RWPE2 (cell line): ENCODE measurements around the gene PTCD1.

Experiments
- ATAC-seq: fragments of 200-7000 bp; cut with Tn5 transposase; 3 replicates; pipeline ENCODE4 v1.9.1; 2021; ENCODE audit warnings: low read depth
- DNase-seq: peaks from one replicate; pipeline ENCODE4 v3.0.0-alpha.2; 2020; ENCODE audit warnings: low spot score
- H3K27ac ChIP-seq: fragments of 450-650 bp; 2 replicates; pipeline ENCODE4 v1.5.1; 2017; ENCODE audit warnings: mild to moderate bottlenecking; ENCODE audit not compliant: poor library complexity, severe bottlenecking
- H3K27me3 ChIP-seq: fragments of 250-450 bp; sonication (Bioruptor Pico); 2 replicates; pipeline ENCODE4 v1.5.1; 2021; ENCODE audit warnings: mild to moderate bottlenecking, moderate library complexity; ENCODE audit not compliant: insufficient read depth, poor library complexity, severe bottlenecking
- H3K36me3 ChIP-seq: fragments of 250-450 bp; sonication (Bioruptor Pico); 2 replicates; pipeline ENCODE4 v1.5.1; 2020; ENCODE audit warnings: low read depth, mild to moderate bottlenecking, moderate library complexity
- H3K4me1 ChIP-seq: fragments of 250-450 bp; sonication (Bioruptor Pico); 2 replicates; pipeline ENCODE4 v1.5.1; 2021; ENCODE audit warnings: mild to moderate bottlenecking, moderate library complexity; ENCODE audit not compliant: insufficient read depth, poor library complexity, severe bottlenecking
- H3K4me3 ChIP-seq: fragments of 250-450 bp; sonication (Bioruptor Pico); 2 replicates; pipeline ENCODE4 v1.5.1; 2021; ENCODE audit warnings: mild to moderate bottlenecking, moderate library complexity; ENCODE audit not compliant: severe bottlenecking
- H3K9me3 ChIP-seq: fragments of 250-450 bp; sonication (Bioruptor Pico); 2 replicates; pipeline ENCODE4 v1.5.1; 2021; ENCODE audit warnings: mild to moderate bottlenecking, moderate library complexity; ENCODE audit not compliant: severe bottlenecking
- CTCF ChIP-seq: fragments of 450-650 bp; IDR thresholded peaks from one replicate; pipeline ENCODE4 v1.5.1; 2017; ENCODE audit warnings: mild to moderate bottlenecking, moderate library complexity; ENCODE audit not compliant: poor library complexity, severe bottlenecking

Gene PTCD1

GRCh38 chr7:99399597-99399996 is 39.0 kb downstream of the PTCD1 start:
- Histone ChIP-seq H3K4me1 (no peaks in the 10 kb centered on the region), H3K36me3 (peaks cover 92% of the 10 kb centered on the region), H3K9me3 (no peaks in the 10 kb centered on the region), H3K27me3 (no peaks in the 10 kb centered on the region), H3K27ac (no peak overlapping the region), H3K4me3 (no peak overlapping the region)
- ATAC-seq (no peak), DNase-seq (no peak)
- no peak for TF ChIP-seq CTCF

GRCh38 chr7:99398891-99399445 is 39.6 kb downstream of the PTCD1 start:
- ATAC-seq: no peak
- DNase-seq: no peak
- Histone ChIP-seq H3K27me3 (no peaks in the 10 kb centered on the region), H3K4me3 (no peak overlapping the region), H3K4me1 (no peaks in the 10 kb centered on the region), H3K36me3 (peaks cover 89% of the 10 kb centered on the region), H3K27ac (no peak overlapping the region), H3K9me3 (no peaks in the 10 kb centered on the region)
- TF ChIP-seq CTCF: no peak

- Histone ChIP-seq H3K27ac (no peak overlapping the region), H3K4me1 (no peaks in the 10 kb centered on the region), H3K4me3 (no peak overlapping the region), H3K36me3 (peaks cover 90% of the 10 kb centered on the region), H3K27me3 (no peaks in the 10 kb centered on the region), H3K9me3 (no peaks in the 10 kb centered on the region)
- ATAC-seq: 0 out of 3 replicates have a peak, but pooled peaks have one; percentile 6
- DNase-seq: no peak
- TF ChIP-seq CTCF: no peak
Measured at GRCh38 chr7:99397297-99397983, 41.2 kb downstream of the PTCD1 start.

GRCh38 chr7:99396418-99397296 is 41.9 kb downstream of the PTCD1 start:
- DNase-seq (no peak), ATAC-seq (no peak)
- Histone ChIP-seq H3K4me3 (no peak overlapping the region), H3K36me3 (peaks cover 86% of the 10 kb centered on the region), H3K4me1 (no peaks in the 10 kb centered on the region), H3K27ac (no peak overlapping the region), H3K9me3 (no peaks in the 10 kb centered on the region), H3K27me3 (no peaks in the 10 kb centered on the region)
- TF ChIP-seq CTCF: no peak
